HuH-7 (cell line): ENCODE results near the gene SPIN4.
"Not testable (repeated sequence)": the region's sequence is repeated elsewhere in the genome, so short reads cannot be mapped to it uniquely, and the experiment has no call there.

Source experiments
- DNase-seq: peaks from one replicate; pipeline ENCODE4 v3.0.0; 2011; ENCODE audit warnings: low spot score

The SPIN4 gene

GRCh38 chrX:63350941-63351616 is at the start of gene SPIN4:
Gene SPIN4 (minus strand): TSS chrX:63351332. CDS start chrX:63350819, 513 bp downstream.
- no peak for DNase-seq

GRCh38 chrX:63400340-63400739 is 49.2 kb upstream of the SPIN4 start:
- DNase-seq: no peak

GRCh38 chrX:63394872-63395271 is 43.7 kb upstream of the SPIN4 start:
- no peak for DNase-seq

GRCh38 chrX:63393094-63393493 is 42.0 kb upstream of the SPIN4 start:
- not testable (repeated sequence) for DNase-seq

- no peak for DNase-seq
Observed at GRCh38 chrX:63387411-63387810, 36.3 kb upstream of the SPIN4 start.

GRCh38 chrX:63384263-63384662 is 33.1 kb upstream of the SPIN4 start:
- DNase-seq: not testable (repeated sequence)

- not testable (repeated sequence) for DNase-seq
Observed at GRCh38 chrX:63373012-63373411, 21.9 kb upstream of the SPIN4 start.

- DNase-seq: not testable (repeated sequence)
Observed at GRCh38 chrX:63367699-63368098, 16.6 kb upstream of the SPIN4 start.

- DNase-seq: no peak
Observed at GRCh38 chrX:63363788-63364187, 12.7 kb upstream of the SPIN4 start.

- DNase-seq: no peak
Observed at GRCh38 chrX:63361494-63361893, 10.4 kb upstream of the SPIN4 start.

GRCh38 chrX:63354484-63354883 is 3.4 kb upstream of the SPIN4 start:
- DNase-seq: no peak

GRCh38 chrX:63350465-63350877 is 661 bp downstream of the SPIN4 start:
- DNase-seq: no peak

GRCh38 chrX:63349307-63349706 is 1.8 kb downstream of the SPIN4 start:
- DNase-seq: no peak

- no peak for DNase-seq
Observed at GRCh38 chrX:63330681-63331080, 20.5 kb downstream of the SPIN4 start.

- no peak for DNase-seq
Observed at GRCh38 chrX:63327788-63328187, 23.3 kb downstream of the SPIN4 start.

GRCh38 chrX:63299596-63299995 is 51.5 kb downstream of the SPIN4 start:
- DNase-seq: no peak
